Stimulated activated CD8-positive, alpha-beta memory T cell treated with anti-CD3 and anti-CD28 coated beads, Interleukin-15, amount 100 ng/mL, for 1 hour (primary cell): Measurements from ENCODE around the gene AUH.

ENCODE experiments used
- DNase-seq: peaks from one replicate; pipeline ENCODE4 v3.0.0-alpha.2; 2020; ENCODE audit warnings: low read depth

AUH gene

GRCh38 chr9:91338681-91339080 is 23.0 kb downstream of the AUH start:
- DNase-seq: no peak

GRCh38 chr9:91336786-91337185 is 24.9 kb downstream of the AUH start:
- DNase-seq: no peak

- no peak for DNase-seq
Observed at GRCh38 chr9:91334053-91334452, 27.7 kb downstream of the AUH start.

- no peak for DNase-seq
Observed at GRCh38 chr9:91333551-91333950, 28.2 kb downstream of the AUH start.

- DNase-seq: no peak
Observed at GRCh38 chr9:91332546-91333231, 29.0 kb downstream of the AUH start.

GRCh38 chr9:91331849-91332248 is 29.9 kb downstream of the AUH start:
- DNase-seq: no peak

- DNase-seq: no peak
Observed at GRCh38 chr9:91328186-91328585, 33.5 kb downstream of the AUH start.

- DNase-seq: no peak
Observed at GRCh38 chr9:91321691-91322090, 40.0 kb downstream of the AUH start.

- DNase-seq: no peak
Observed at GRCh38 chr9:91320299-91320698, 41.4 kb downstream of the AUH start.

- no peak for DNase-seq
Observed at GRCh38 chr9:91316093-91316492, 45.6 kb downstream of the AUH start.

- no peak for DNase-seq
Observed at GRCh38 chr9:91315191-91315590, 46.5 kb downstream of the AUH start.

- DNase-seq: no peak
Observed at GRCh38 chr9:91312717-91313325, 48.9 kb downstream of the AUH start.

GRCh38 chr9:91310037-91310436 is 51.7 kb downstream of the AUH start:
- DNase-seq: no peak

GRCh38 chr9:91308191-91308590 is 53.5 kb downstream of the AUH start:
- no peak for DNase-seq

- DNase-seq: no peak
Observed at GRCh38 chr9:91307279-91307678, 54.4 kb downstream of the AUH start.

- DNase-seq: no peak
Observed at GRCh38 chr9:91306296-91306630, 55.5 kb downstream of the AUH start.

- DNase-seq: no peak
Observed at GRCh38 chr9:91305596-91306295, 56.0 kb downstream of the AUH start.

GRCh38 chr9:91303741-91304415 is 57.8 kb downstream of the AUH start:
- no peak for DNase-seq

- no peak for DNase-seq
Observed at GRCh38 chr9:91302831-91303230, 58.9 kb downstream of the AUH start.

GRCh38 chr9:91301161-91301560 is 60.6 kb downstream of the AUH start:
- no peak for DNase-seq

GRCh38 chr9:91298311-91298710 is 63.4 kb downstream of the AUH start:
- no peak for DNase-seq

GRCh38 chr9:91297306-91297705 is 64.4 kb downstream of the AUH start:
- no peak for DNase-seq

- DNase-seq: no peak
Observed at GRCh38 chr9:91296354-91296753, 65.4 kb downstream of the AUH start.
